HL-60 (cell line): ENCODE measurements around the gene UGT2B15.
"Not testable (repeated sequence)": the region's sequence is repeated elsewhere in the genome, so short reads cannot be mapped to it uniquely, and the experiment has no call there.

Experiments used
- DNase-seq, 2 experiments: peaks; one replicate each; pipeline ENCODE4 v3.0.0-alpha.2; 2010 to 2020; ENCODE audit warnings: low read depth in 1 of 2, low spot score in 1 of 2
- H3K27ac ChIP-seq: fragments of 250-450 bp; sonication (Bioruptor Pico); replicated peaks from 2 replicates; pipeline ENCODE4 v1.5.1; 2020; ENCODE audit warnings: mild to moderate bottlenecking, moderate library complexity
- H3K27me3 ChIP-seq: fragments of 250-450 bp; sonication (Bioruptor Pico); 2 replicates; pipeline ENCODE4 v1.5.1; 2021; ENCODE audit warnings: mild to moderate bottlenecking, moderate library complexity; ENCODE audit not compliant: insufficient read depth, poor library complexity, severe bottlenecking
- H3K4me3 ChIP-seq: replicated peaks from 2 replicates; pipeline ENCODE4 v1.5.1; 2011; ENCODE audit warnings: mild to moderate bottlenecking, control low read depth, low read length; ENCODE audit not compliant: insufficient read depth
- GABPA ChIP-seq: IDR thresholded peaks from 2 replicates; pipeline ENCODE4 v1.6.1; 2012; ENCODE audit warnings: low read depth
- POLR2AphosphoS5 ChIP-seq: IDR thresholded peaks from 2 replicates; pipeline ENCODE4 v1.6.1; 2012; ENCODE audit warnings: low read depth
- SPI1 ChIP-seq: IDR thresholded peaks from 2 replicates; pipeline ENCODE4 v1.6.1; 2012; ENCODE audit warnings: low read depth, mild to moderate bottlenecking, borderline replicate concordance
- TF ChIP-seq, protein P1 (sequence below): IDR thresholded peaks from one replicate; pipeline ENCODE4 v1.5.1; 2011; ENCODE audit warnings: low read length, control low read depth, inconsistent platforms; ENCODE audit not compliant: insufficient read depth
- TF ChIP-seq, protein P2 (sequence below): IDR thresholded peaks from 2 replicates; pipeline ENCODE4 v1.6.1; 2012; ENCODE audit warnings: low read depth; ENCODE audit not compliant: insufficient replicate concordance

The UGT2B15 gene

DNA sequence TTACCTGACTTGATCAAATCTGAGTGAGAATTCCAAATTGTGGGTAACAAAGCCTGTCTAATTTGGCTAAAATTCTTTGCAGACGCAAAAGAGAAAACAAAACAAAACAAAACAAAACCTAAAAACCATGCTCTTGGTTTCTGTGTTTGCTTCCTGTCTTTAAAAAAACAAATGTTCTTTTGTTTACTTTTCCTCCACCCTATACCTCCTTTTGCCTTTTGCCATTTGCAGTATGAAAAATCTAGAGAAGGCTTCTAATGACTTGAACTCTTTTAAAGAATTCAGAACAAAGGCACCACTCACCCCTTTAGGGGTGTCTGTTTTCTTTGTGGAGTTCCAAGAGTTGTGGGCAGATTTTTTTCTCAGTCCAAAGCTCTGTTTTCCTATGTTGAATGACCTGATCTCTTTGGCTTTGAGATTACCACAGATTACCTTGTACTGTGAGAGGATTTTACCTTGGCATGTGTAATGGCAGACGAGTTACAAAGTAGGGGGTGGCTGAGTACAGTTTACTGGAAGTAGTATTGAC, 13.9 kb downstream of the UGT2B15 start:
- not testable (repeated sequence) for H3K4me3 ChIP-seq, DNase-seq, H3K27ac ChIP-seq, H3K27me3 ChIP-seq

DNA sequence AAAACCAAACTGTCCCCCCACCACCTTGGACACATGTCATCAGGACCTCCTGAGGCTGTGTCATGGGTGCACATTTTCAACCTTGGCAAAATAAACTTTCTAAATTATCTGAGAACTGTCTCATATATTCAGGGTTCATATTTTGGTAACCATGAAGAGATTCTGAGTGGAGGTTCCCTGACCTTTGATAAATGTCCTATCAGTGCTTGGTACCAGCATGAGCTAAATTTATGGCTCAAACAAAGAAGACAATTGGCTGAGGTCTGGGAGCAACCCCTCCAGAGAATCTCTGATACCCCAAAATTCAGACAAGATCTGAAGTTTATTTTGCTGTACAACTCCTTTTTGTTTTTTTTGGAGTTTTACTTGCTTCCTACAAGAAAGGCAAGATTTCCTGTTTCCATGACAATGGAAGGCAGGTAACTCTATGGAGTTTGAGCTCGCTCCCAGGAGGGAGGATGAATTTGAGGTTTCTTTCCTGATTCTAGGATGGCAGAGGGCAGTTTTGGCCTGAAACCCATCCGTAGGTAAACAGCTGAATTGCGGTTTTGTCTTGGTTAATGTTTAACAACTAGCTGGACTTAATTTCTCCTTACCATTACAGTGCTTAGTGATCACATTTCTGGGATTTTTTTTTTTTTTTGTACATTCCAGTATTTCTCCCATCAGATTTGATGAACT, 14.5 kb downstream of the UGT2B15 start:
- Histone ChIP-seq H3K27ac (no peak overlapping the region), H3K4me3 (no peak overlapping the region), H3K27me3 (no peaks in the 10 kb centered on the region)
- TF ChIP-seq, protein P1, sequence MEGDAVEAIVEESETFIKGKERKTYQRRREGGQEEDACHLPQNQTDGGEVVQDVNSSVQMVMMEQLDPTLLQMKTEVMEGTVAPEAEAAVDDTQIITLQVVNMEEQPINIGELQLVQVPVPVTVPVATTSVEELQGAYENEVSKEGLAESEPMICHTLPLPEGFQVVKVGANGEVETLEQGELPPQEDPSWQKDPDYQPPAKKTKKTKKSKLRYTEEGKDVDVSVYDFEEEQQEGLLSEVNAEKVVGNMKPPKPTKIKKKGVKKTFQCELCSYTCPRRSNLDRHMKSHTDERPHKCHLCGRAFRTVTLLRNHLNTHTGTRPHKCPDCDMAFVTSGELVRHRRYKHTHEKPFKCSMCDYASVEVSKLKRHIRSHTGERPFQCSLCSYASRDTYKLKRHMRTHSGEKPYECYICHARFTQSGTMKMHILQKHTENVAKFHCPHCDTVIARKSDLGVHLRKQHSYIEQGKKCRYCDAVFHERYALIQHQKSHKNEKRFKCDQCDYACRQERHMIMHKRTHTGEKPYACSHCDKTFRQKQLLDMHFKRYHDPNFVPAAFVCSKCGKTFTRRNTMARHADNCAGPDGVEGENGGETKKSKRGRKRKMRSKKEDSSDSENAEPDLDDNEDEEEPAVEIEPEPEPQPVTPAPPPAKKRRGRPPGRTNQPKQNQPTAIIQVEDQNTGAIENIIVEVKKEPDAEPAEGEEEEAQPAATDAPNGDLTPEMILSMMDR, result no peak
- TF ChIP-seq POLR2AphosphoS5 (no peak), GABPA (no peak), SPI1 (no peak)
- TF ChIP-seq, protein P2, sequence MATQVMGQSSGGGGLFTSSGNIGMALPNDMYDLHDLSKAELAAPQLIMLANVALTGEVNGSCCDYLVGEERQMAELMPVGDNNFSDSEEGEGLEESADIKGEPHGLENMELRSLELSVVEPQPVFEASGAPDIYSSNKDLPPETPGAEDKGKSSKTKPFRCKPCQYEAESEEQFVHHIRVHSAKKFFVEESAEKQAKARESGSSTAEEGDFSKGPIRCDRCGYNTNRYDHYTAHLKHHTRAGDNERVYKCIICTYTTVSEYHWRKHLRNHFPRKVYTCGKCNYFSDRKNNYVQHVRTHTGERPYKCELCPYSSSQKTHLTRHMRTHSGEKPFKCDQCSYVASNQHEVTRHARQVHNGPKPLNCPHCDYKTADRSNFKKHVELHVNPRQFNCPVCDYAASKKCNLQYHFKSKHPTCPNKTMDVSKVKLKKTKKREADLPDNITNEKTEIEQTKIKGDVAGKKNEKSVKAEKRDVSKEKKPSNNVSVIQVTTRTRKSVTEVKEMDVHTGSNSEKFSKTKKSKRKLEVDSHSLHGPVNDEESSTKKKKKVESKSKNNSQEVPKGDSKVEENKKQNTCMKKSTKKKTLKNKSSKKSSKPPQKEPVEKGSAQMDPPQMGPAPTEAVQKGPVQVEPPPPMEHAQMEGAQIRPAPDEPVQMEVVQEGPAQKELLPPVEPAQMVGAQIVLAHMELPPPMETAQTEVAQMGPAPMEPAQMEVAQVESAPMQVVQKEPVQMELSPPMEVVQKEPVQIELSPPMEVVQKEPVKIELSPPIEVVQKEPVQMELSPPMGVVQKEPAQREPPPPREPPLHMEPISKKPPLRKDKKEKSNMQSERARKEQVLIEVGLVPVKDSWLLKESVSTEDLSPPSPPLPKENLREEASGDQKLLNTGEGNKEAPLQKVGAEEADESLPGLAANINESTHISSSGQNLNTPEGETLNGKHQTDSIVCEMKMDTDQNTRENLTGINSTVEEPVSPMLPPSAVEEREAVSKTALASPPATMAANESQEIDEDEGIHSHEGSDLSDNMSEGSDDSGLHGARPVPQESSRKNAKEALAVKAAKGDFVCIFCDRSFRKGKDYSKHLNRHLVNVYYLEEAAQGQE, result no peak
- DNase-seq, result no peak

DNA sequence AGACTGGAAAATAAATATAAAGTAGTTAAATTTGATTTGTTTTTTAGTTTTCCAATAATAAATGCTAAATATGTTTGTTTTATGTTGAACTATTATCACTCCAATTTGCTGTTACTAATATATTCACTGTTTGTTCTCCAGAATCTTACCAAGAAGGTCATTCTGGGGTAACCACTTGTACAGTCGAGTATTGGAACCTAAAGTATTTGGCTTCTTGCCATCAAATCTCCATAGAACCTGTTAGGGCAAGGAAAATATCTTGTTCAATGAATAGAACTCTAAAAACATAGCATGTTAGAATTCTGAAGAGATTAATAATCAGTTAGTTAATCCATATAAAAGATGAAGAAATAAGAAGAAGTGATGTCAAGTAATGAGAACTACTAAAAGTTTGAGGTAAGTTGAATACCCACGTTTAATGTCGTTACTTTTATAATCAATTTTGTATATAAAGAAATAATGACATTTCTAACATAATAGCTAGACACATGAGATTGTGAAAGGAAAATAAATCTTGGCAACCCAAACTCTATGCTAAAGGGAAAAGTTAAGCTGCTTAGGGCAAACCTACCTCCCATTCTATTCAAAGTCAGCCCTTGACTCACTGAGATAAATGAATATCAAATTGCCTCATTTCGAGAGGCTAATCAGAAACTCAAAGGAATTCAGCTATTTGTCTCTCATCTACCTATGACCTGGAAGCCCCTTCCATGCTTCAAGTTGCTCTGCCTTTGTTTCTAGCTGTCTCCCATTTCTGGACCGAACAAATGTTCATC, 15.3 kb downstream of the UGT2B15 start:
- DNase-seq, result no peak
- no peaks in the 10 kb centered on the region for H3K27me3 ChIP-seq
- TF ChIP-seq, protein P1, result no peak
- no peak for TF ChIP-seq SPI1
- TF ChIP-seq, protein P2, result no peak
- no peak for TF ChIP-seq POLR2AphosphoS5
- no peak for TF ChIP-seq GABPA

DNA sequence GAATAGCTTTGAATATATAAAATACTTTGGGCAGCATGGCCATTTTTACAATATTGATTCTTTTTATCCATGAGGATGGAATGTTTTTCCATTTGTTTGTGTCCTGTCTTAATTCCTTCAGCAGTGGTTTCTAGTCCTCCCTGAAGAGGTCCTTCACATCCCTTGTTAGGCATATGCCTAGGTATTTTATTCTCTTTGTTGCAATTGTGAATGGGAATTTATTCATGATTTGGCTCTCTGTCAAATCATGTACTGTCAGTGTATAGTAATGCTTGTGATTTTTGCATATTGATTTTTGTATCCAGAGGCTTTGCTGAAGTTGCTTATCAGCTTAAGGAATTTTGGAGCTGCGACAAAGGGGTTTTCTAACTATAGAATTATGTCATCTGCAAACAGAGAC, 18.5 kb downstream of the UGT2B15 start:
- H3K27ac ChIP-seq, result no peak overlapping the region
- no peak overlapping the region for H3K4me3 ChIP-seq
- TF ChIP-seq, protein P1, result no peak
- TF ChIP-seq SPI1 (no peak), POLR2AphosphoS5 (no peak), GABPA (no peak)
- TF ChIP-seq, protein P2, result no peak
- no peak for DNase-seq
- H3K27me3 ChIP-seq, result no peaks in the 10 kb centered on the region

More for the DNA sequence above, 15.3 kb downstream of the UGT2B15 start:
- Histone ChIP-seq H3K27ac (no peak overlapping the region), H3K4me3 (no peak overlapping the region)
